Muscle layer of colon (tissue), 2 donors: ENCODE data around the gene ADGRA1.

Source experiments
- H3K27ac ChIP-seq: one replicate; pipeline ENCODE4 v1.7.0; 2013; ENCODE audit warnings: low read depth, mild to moderate bottlenecking, low read length, moderate library complexity
- H3K27me3 ChIP-seq, 2 donors: one replicate each; pipeline ENCODE4 v1.7.0; 2013; ENCODE audit warnings: low read length in 2 of 2, mild to moderate bottlenecking in 2 of 2; ENCODE audit not compliant: insufficient read depth in 2 of 2, control insufficient read depth in 1 of 2
- H3K36me3 ChIP-seq: one replicate; pipeline ENCODE4 v1.7.0; 2013; ENCODE audit warnings: mild to moderate bottlenecking, low read length; ENCODE audit not compliant: insufficient read depth
- H3K4me1 ChIP-seq: one replicate; pipeline ENCODE4 v1.7.0; 2013; ENCODE audit warnings: mild to moderate bottlenecking, low read length; ENCODE audit not compliant: insufficient read depth
- H3K4me3 ChIP-seq, 2 donors: one replicate each; pipeline ENCODE4 v1.7.0; 2013; ENCODE audit warnings: low read length in 2 of 2, low read depth in 1 of 2, mild to moderate bottlenecking in 1 of 2, moderate library complexity in 1 of 2
- H3K9ac ChIP-seq: one replicate; pipeline ENCODE4 v1.7.0; 2013; ENCODE audit warnings: low read length
- H3K9me3 ChIP-seq: one replicate; pipeline ENCODE4 v1.7.0; 2013; ENCODE audit warnings: mild to moderate bottlenecking, low read length
- donor health status: abdominal sarcoma.
- donor health status: Adenocarcinoma of cecum.

The ADGRA1 gene

GRCh38 chr10:133087679-133088178 is at the start of gene ADGRA1:
Gene ADGRA1, plus strand, starts transcription at chr10:133087924. Its CDS starts 986 bp downstream, at chr10:133088910.
- Histone ChIP-seq H3K4me1 (no peaks in the 10 kb centered on the region), H3K27me3 (peaks cover 3 to 66% of the 10 kb centered on the region in 2 donors), H3K9ac (no peak within 1 kb of the TSS), H3K27ac (no peak within 1 kb of the TSS), H3K36me3 (no peaks in the 10 kb centered on the region), H3K4me3 (no peak within 1 kb of the TSS), H3K9me3 (no peaks in the 10 kb centered on the region)

- H3K27me3 ChIP-seq, result peaks cover 0 to 25% of the 10 kb centered on the region in 2 donors
Observed at GRCh38 chr10:133038036-133038823, 49.5 kb upstream of the ADGRA1 start.

GRCh38 chr10:133039107-133039802 is 48.5 kb upstream of the ADGRA1 start:
- H3K36me3 ChIP-seq, result no peaks in the 10 kb centered on the region
- H3K4me3 ChIP-seq, result no peak overlapping the region
- H3K9me3 ChIP-seq, result no peaks in the 10 kb centered on the region
- H3K9ac ChIP-seq, result no peak overlapping the region
- peaks cover 0 to 27% of the 10 kb centered on the region in 2 donors for H3K27me3 ChIP-seq
- H3K4me1 ChIP-seq, result no peaks in the 10 kb centered on the region
- no peak overlapping the region for H3K27ac ChIP-seq

More at GRCh38 chr10:133038036-133038823, 49.5 kb upstream of the ADGRA1 start:
- Histone ChIP-seq H3K4me3 (no peak overlapping the region), H3K27ac (no peak overlapping the region), H3K9ac (no peak overlapping the region), H3K36me3 (no peaks in the 10 kb centered on the region), H3K9me3 (no peaks in the 10 kb centered on the region), H3K4me1 (no peaks in the 10 kb centered on the region)

GRCh38 chr10:133039803-133040165 is 47.9 kb upstream of the ADGRA1 start:
- H3K36me3 ChIP-seq, result no peaks in the 10 kb centered on the region
- H3K4me1 ChIP-seq, result no peaks in the 10 kb centered on the region
- no peak overlapping the region for H3K4me3 ChIP-seq
- H3K9me3 ChIP-seq, result no peaks in the 10 kb centered on the region
- peaks cover 0 to 27% of the 10 kb centered on the region in 2 donors for H3K27me3 ChIP-seq
- no peak overlapping the region for H3K27ac ChIP-seq
- H3K9ac ChIP-seq, result no peak overlapping the region

GRCh38 chr10:133040198-133040597 is 47.5 kb upstream of the ADGRA1 start:
- no peaks in the 10 kb centered on the region for H3K36me3 ChIP-seq
- no peak overlapping the region for H3K4me3 ChIP-seq
- no peak overlapping the region for H3K27ac ChIP-seq
- H3K4me1 ChIP-seq, result no peaks in the 10 kb centered on the region
- H3K27me3 ChIP-seq, result peaks cover 0 to 27% of the 10 kb centered on the region in 2 donors
- H3K9ac ChIP-seq, result no peak overlapping the region
- no peaks in the 10 kb centered on the region for H3K9me3 ChIP-seq

- Histone ChIP-seq H3K27me3 (peaks cover 0 to 27% of the 10 kb centered on the region in 2 donors), H3K27ac (no peak overlapping the region), H3K4me3 (no peak overlapping the region)
Observed at GRCh38 chr10:133041101-133041500, 46.6 kb upstream of the ADGRA1 start.

GRCh38 chr10:133042061-133042460 is 45.7 kb upstream of the ADGRA1 start:
- Histone ChIP-seq H3K9ac (no peak overlapping the region), H3K9me3 (no peaks in the 10 kb centered on the region), H3K36me3 (no peaks in the 10 kb centered on the region), H3K27ac (no peak overlapping the region), H3K27me3 (peaks cover 0 to 27% of the 10 kb centered on the region in 2 donors), H3K4me3 (no peak overlapping the region), H3K4me1 (no peaks in the 10 kb centered on the region)

More at GRCh38 chr10:133041101-133041500, 46.6 kb upstream of the ADGRA1 start:
- Histone ChIP-seq H3K4me1 (no peaks in the 10 kb centered on the region), H3K9me3 (no peaks in the 10 kb centered on the region), H3K36me3 (no peaks in the 10 kb centered on the region), H3K9ac (no peak overlapping the region)

- H3K27me3 ChIP-seq, result peaks cover 0 to 27% of the 10 kb centered on the region in 2 donors
- H3K9ac ChIP-seq, result no peak overlapping the region
- no peaks in the 10 kb centered on the region for H3K36me3 ChIP-seq
- H3K4me3 ChIP-seq, result no peak overlapping the region
- H3K27ac ChIP-seq, result no peak overlapping the region
- no peaks in the 10 kb centered on the region for H3K4me1 ChIP-seq
- H3K9me3 ChIP-seq, result no peaks in the 10 kb centered on the region
Observed at GRCh38 chr10:133042816-133043215, 44.9 kb upstream of the ADGRA1 start.

GRCh38 chr10:133043541-133044225 is 44.0 kb upstream of the ADGRA1 start:
- Histone ChIP-seq H3K27ac (no peak overlapping the region), H3K27me3 (peaks cover 0 to 24% of the 10 kb centered on the region in 2 donors), H3K36me3 (no peaks in the 10 kb centered on the region), H3K9ac (no peak overlapping the region), H3K9me3 (no peaks in the 10 kb centered on the region), H3K4me1 (no peaks in the 10 kb centered on the region), H3K4me3 (no peak overlapping the region)

- no peak overlapping the region for H3K27ac ChIP-seq
Observed at GRCh38 chr10:133044401-133044811, 43.3 kb upstream of the ADGRA1 start.

More at GRCh38 chr10:133044401-133044811, 43.3 kb upstream of the ADGRA1 start:
- H3K9me3 ChIP-seq, result no peaks in the 10 kb centered on the region
- H3K27me3 ChIP-seq, result peaks cover 0 to 17% of the 10 kb centered on the region in 2 donors
- no peaks in the 10 kb centered on the region for H3K36me3 ChIP-seq
- no peaks in the 10 kb centered on the region for H3K4me1 ChIP-seq
- no peak overlapping the region for H3K9ac ChIP-seq
- H3K4me3 ChIP-seq, result no peak overlapping the region
